Neural cell (in vitro differentiated cells): Measurements from ENCODE around the gene CSNK1E. TPM values are rescaled to one million over a fixed set of nuclear protein-coding genes. Genes with fewer than 3 reads are reported as not detected.
"Not testable (repeated sequence)": the region's sequence is repeated elsewhere in the genome, so short reads cannot be mapped to it uniquely, and the experiment has no call there.

Experiments used
- H2AFZ ChIP-seq: fragments of 200-600, 300-800 bp; sonication (generic), shearing (Covaris generic); 2 replicates; pipeline ENCODE4 v1.6.0; 2014; ENCODE audit warnings: low read depth, mild to moderate bottlenecking, antibody characterized with exemption, low read length, moderate library complexity
- H3F3A ChIP-seq: fragments of 200-600 bp; shearing (Covaris generic); 2 replicates; pipeline ENCODE4 v1.6.1; 2016; ENCODE audit warnings: mild to moderate bottlenecking, moderate library complexity, mixed read lengths, antibody characterized with exemption, low read length; ENCODE audit not compliant: insufficient read depth, poor library complexity, severe bottlenecking
- H3K27ac ChIP-seq: fragments of 200-600, 300-800 bp; sonication (generic), shearing (Covaris generic); 2 replicates; pipeline ENCODE4 v1.5.1; 2014; ENCODE audit warnings: mild to moderate bottlenecking, low read length, moderate library complexity
- H3K27me3 ChIP-seq: fragments of 300-800, 200-600 bp; sonication (generic), shearing (Covaris generic); 2 replicates; pipeline ENCODE4 v1.6.0; 2014; ENCODE audit warnings: mild to moderate bottlenecking, low read depth, low read length, moderate library complexity; ENCODE audit not compliant: insufficient read depth
- H3K36me3 ChIP-seq: fragments of 300-800, 200-600 bp; sonication (generic), shearing (Covaris generic); 2 replicates; pipeline ENCODE4 v1.5.1; 2014; ENCODE audit warnings: mild to moderate bottlenecking, antibody characterized with exemption, low read length, moderate library complexity; ENCODE audit not compliant: insufficient read depth
- H3K4me2 ChIP-seq: fragments of 300-800, 200-600 bp; sonication (generic), shearing (Covaris generic); 2 replicates; pipeline ENCODE4 v1.6.0; 2014; ENCODE audit warnings: mild to moderate bottlenecking, low read length
- H3K4me3 ChIP-seq: fragments of 300-800, 200-600 bp; sonication (generic), shearing (Covaris generic); 2 replicates; pipeline ENCODE4 v1.5.1; 2014; ENCODE audit warnings: mild to moderate bottlenecking, low read length, moderate library complexity
- H3K79me2 ChIP-seq: fragments of 200-600 bp; shearing (Covaris generic); replicated peaks from 2 replicates; pipeline ENCODE4 v1.6.0; 2014; ENCODE audit warnings: mild to moderate bottlenecking, low read length, moderate library complexity; ENCODE audit not compliant: insufficient read depth
- H3K9ac ChIP-seq: fragments of 300-800, 200-600 bp; sonication (generic), shearing (Covaris generic); 2 replicates; pipeline ENCODE4 v1.6.1; 2016; ENCODE audit warnings: mild to moderate bottlenecking, low read length, mixed read lengths
- H3K9me2 ChIP-seq: fragments of 200-600 bp; shearing (Covaris generic); 2 replicates; pipeline ENCODE4 v1.6.1; 2016; ENCODE audit warnings: mild to moderate bottlenecking, low read length, mixed read lengths; ENCODE audit not compliant: insufficient read depth
- H3K9me3 ChIP-seq: fragments of 200-600, 300-800 bp; sonication (generic), shearing (Covaris generic); 2 replicates; pipeline ENCODE4 v1.6.1; 2016; ENCODE audit warnings: mild to moderate bottlenecking, mixed run types, low read length, moderate library complexity, mixed read lengths
- H4K20me1 ChIP-seq: fragments of 200-600 bp; shearing (Covaris generic); 2 replicates; pipeline ENCODE4 v1.6.1; 2016; ENCODE audit warnings: mild to moderate bottlenecking, mixed run types; ENCODE audit not compliant: insufficient read depth
- EP300 ChIP-seq: fragments of 450-650 bp; conservative IDR thresholded peaks from 2 replicates; pipeline ENCODE4 v1.6.1; 2014; ENCODE audit warnings: antibody characterized with exemption, mild to moderate bottlenecking, moderate library complexity; ENCODE audit not compliant: poor library complexity, severe bottlenecking
- EZH2 ChIP-seq: fragments of 200-600, 300-800 bp; shearing (Covaris generic), sonication (generic); IDR thresholded peaks from 2 replicates; pipeline ENCODE4 v1.6.1; 2014; ENCODE audit warnings: antibody characterized with exemption, low read length, borderline replicate concordance, mild to moderate bottlenecking; ENCODE audit not compliant: insufficient read depth, poor library complexity, severe bottlenecking
- MXI1 ChIP-seq: fragments of 450-650 bp; conservative IDR thresholded peaks from 2 replicates; pipeline ENCODE4 v1.6.1; 2014; ENCODE audit warnings: antibody characterized with exemption, mild to moderate bottlenecking; ENCODE audit not compliant: poor library complexity, severe bottlenecking
- POLR2AphosphoS5 ChIP-seq: IDR thresholded peaks from 2 replicates; pipeline ENCODE4 v1.6.1; 2012
- RAD21 ChIP-seq: fragments of 450-650 bp; conservative IDR thresholded peaks from 2 replicates; pipeline ENCODE4 v1.6.1; 2014; ENCODE audit warnings: antibody characterized with exemption, mild to moderate bottlenecking, moderate library complexity
- SMC3 ChIP-seq: fragments of 450-650 bp; conservative IDR thresholded peaks from 2 replicates; pipeline ENCODE4 v1.6.1; 2014; ENCODE audit warnings: antibody characterized with exemption, mild to moderate bottlenecking, moderate library complexity; ENCODE audit not compliant: poor library complexity
- TAF1 ChIP-seq: IDR thresholded peaks from 2 replicates; pipeline ENCODE4 v1.6.1; 2012; ENCODE audit warnings: low read depth
- polyA plus RNA-seq: library from polyadenylated mRNA; depleted of rRNA; stranded (reverse); fragments of >200 nt; gene quantifications from 2 replicates; pipeline ENCODE4 v1.2.3, GENCODE V29; 2014
- TF ChIP-seq, protein P1 (sequence below): fragments of 450-650 bp; IDR thresholded peaks from 2 replicates; pipeline ENCODE4 v1.5.1; 2014; ENCODE audit warnings: antibody characterized with exemption, mild to moderate bottlenecking, moderate library complexity; ENCODE audit not compliant: poor library complexity, severe bottlenecking
- TF ChIP-seq, protein P2 (sequence below): IDR thresholded peaks from 2 replicates; pipeline ENCODE4 v1.6.1; 2012; ENCODE audit warnings: borderline replicate concordance

The CSNK1E gene
- polyA plus RNA-seq, 1 donor from 2014 or later = 230 TPM

DNA sequence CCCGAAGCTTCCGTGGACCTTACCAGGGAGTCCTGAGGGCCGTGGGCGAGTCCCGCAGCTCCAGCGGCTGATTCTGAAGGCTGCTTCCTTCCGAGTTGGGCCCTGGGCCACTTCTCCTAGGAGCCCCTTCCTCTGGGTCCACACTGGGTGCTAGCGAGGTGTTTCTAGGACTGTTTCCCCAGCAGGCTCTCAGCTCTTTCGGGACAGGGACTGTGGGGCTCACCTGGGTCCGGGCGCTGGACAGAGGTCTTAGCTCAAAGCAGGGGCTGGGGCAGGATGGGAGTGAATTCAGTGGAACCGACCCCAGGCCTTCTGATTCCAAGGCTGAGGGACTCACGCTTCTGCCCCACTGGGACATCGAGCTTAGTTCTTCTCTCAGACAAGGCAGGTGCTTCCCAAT is 29.3 kb upstream of the CSNK1E start:
- Histone ChIP-seq H3K4me2 (no peak overlapping the region), H3F3A (no peaks in the 10 kb centered on the region), H3K27me3 (no peaks in the 10 kb centered on the region), H3K36me3 (no peaks in the 10 kb centered on the region), H3K9me2 (no peaks in the 10 kb centered on the region), H4K20me1 (no peaks in the 10 kb centered on the region), H3K9ac (no peak overlapping the region), H3K79me2 (no peaks in the 10 kb centered on the region), H3K4me3 (no peak overlapping the region), H3K27ac (no peak overlapping the region), H3K9me3 (no peaks in the 10 kb centered on the region), H2AFZ (no peak overlapping the region)
- TF ChIP-seq MXI1 = no peak
- no peak for TF ChIP-seq EP300
- no peak for TF ChIP-seq SMC3
- TF ChIP-seq EZH2 = no peak
- TF ChIP-seq TAF1 = no peak
- TF ChIP-seq POLR2AphosphoS5 = no peak
- TF ChIP-seq RAD21 = no peak
- TF ChIP-seq, protein P1, sequence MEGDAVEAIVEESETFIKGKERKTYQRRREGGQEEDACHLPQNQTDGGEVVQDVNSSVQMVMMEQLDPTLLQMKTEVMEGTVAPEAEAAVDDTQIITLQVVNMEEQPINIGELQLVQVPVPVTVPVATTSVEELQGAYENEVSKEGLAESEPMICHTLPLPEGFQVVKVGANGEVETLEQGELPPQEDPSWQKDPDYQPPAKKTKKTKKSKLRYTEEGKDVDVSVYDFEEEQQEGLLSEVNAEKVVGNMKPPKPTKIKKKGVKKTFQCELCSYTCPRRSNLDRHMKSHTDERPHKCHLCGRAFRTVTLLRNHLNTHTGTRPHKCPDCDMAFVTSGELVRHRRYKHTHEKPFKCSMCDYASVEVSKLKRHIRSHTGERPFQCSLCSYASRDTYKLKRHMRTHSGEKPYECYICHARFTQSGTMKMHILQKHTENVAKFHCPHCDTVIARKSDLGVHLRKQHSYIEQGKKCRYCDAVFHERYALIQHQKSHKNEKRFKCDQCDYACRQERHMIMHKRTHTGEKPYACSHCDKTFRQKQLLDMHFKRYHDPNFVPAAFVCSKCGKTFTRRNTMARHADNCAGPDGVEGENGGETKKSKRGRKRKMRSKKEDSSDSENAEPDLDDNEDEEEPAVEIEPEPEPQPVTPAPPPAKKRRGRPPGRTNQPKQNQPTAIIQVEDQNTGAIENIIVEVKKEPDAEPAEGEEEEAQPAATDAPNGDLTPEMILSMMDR = no peak

DNA sequence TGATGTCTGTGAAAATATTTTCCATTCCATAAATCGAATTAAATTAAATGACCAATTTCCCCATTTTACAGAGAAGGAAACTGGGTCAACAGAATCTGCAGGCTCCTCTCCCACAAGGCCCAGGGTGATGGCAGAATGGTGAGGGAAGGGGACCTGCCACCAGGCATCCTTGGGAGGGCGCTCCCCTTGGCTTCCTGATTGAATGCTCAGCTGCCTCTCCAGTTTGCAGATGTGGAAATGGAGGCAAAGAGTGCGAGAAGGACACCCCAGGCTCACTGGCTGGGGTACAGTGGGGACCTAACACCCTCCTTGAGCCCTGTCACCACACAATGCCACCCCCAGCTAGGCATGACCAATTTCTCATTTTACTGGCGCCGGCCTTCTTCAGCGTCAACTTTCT is 28.5 kb upstream of the CSNK1E start:
- Histone ChIP-seq H3K36me3 (no peaks in the 10 kb centered on the region), H2AFZ (no peak overlapping the region), H3K4me3 (no peak overlapping the region), H3K9me3 (no peaks in the 10 kb centered on the region), H3F3A (no peaks in the 10 kb centered on the region), H3K9ac (no peak overlapping the region), H3K27me3 (no peaks in the 10 kb centered on the region), H4K20me1 (no peaks in the 10 kb centered on the region), H3K9me2 (no peaks in the 10 kb centered on the region), H3K4me2 (no peak overlapping the region), H3K27ac (no peak overlapping the region), H3K79me2 (no peaks in the 10 kb centered on the region)
- no peak for TF ChIP-seq RAD21
- no peak for TF ChIP-seq EP300
- no peak for TF ChIP-seq POLR2AphosphoS5
- TF ChIP-seq, protein P2, sequence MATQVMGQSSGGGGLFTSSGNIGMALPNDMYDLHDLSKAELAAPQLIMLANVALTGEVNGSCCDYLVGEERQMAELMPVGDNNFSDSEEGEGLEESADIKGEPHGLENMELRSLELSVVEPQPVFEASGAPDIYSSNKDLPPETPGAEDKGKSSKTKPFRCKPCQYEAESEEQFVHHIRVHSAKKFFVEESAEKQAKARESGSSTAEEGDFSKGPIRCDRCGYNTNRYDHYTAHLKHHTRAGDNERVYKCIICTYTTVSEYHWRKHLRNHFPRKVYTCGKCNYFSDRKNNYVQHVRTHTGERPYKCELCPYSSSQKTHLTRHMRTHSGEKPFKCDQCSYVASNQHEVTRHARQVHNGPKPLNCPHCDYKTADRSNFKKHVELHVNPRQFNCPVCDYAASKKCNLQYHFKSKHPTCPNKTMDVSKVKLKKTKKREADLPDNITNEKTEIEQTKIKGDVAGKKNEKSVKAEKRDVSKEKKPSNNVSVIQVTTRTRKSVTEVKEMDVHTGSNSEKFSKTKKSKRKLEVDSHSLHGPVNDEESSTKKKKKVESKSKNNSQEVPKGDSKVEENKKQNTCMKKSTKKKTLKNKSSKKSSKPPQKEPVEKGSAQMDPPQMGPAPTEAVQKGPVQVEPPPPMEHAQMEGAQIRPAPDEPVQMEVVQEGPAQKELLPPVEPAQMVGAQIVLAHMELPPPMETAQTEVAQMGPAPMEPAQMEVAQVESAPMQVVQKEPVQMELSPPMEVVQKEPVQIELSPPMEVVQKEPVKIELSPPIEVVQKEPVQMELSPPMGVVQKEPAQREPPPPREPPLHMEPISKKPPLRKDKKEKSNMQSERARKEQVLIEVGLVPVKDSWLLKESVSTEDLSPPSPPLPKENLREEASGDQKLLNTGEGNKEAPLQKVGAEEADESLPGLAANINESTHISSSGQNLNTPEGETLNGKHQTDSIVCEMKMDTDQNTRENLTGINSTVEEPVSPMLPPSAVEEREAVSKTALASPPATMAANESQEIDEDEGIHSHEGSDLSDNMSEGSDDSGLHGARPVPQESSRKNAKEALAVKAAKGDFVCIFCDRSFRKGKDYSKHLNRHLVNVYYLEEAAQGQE = no peak
- TF ChIP-seq EZH2 = no peak
- no peak for TF ChIP-seq MXI1
- no peak for TF ChIP-seq SMC3

DNA sequence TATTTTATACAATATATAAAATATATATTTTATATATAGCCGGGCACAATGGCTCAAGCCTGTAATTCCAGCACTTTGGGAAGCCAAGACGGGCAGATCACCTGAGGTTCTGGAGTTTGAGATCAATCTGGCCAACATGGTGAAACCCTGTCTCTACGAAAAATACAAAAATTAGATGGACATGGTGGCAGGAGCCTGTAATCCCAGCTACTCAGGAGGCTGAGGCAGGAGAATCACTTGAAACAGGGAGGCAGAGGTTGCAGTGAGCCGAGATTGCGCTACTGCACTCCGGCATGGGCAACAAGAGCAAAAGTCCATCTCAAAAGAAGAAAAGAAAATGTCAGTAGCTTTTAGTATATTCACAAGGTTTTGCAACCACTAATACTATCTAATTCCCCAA is 22.7 kb upstream of the CSNK1E start:
- H2AFZ ChIP-seq, H3K9me3 ChIP-seq, H3K9me2 ChIP-seq, H3K27me3 ChIP-seq, H3K27ac ChIP-seq, H3K4me3 ChIP-seq, H3K36me3 ChIP-seq, H3K9ac ChIP-seq, H3K79me2 ChIP-seq, H3F3A ChIP-seq, H4K20me1 ChIP-seq, H3K4me2 ChIP-seq: not testable (repeated sequence)
